Occipital lobe (tissue), 2 donors: Measurements from ENCODE around the gene SLC25A11. TPM values are rescaled to one million over a fixed set of nuclear protein-coding genes. Genes with fewer than 3 reads are reported as not detected.
A peak's percentile ranks its signal among the peaks of the same experiment; 100 is the strongest.
"Not testable (repeated sequence)": the region's sequence is repeated elsewhere in the genome, so short reads cannot be mapped to it uniquely, and the experiment has no call there.

Experiments
- DNase-seq: peaks from one replicate; lab custom pipeline; 2025; lab: John Stamatoyannopoulos, UW
- total RNA-seq: library from RNA; depleted of rRNA; stranded (reverse); fragments of >200 nt; gene quantifications from one replicate; pipeline ENCODE4 v1.2.3, GENCODE V29; 2014

The SLC25A11 gene
- total RNA-seq, 1 donor from 2014 or later, result 44.6 TPM

GRCh38 chr17:4945176-4945943, 5.5 kb upstream of the SLC25A11 start:
- DNase-seq, result peak; percentile 53

GRCh38 chr17:4944554-4945175, 4.8 kb upstream of the SLC25A11 start:
- DNase-seq, result no peak

- no peak for DNase-seq
These were observed 4.3 kb upstream of the SLC25A11 start for GRCh38 chr17:4944163-4944553.

- DNase-seq, result no peak
These were observed 3.1 kb upstream of the SLC25A11 start for GRCh38 chr17:4942760-4943508.

- no peak for DNase-seq
These were observed 1.4 kb upstream of the SLC25A11 start for GRCh38 chr17:4941319-4941610.

GRCh38 chr17:4940555-4941318, 891 bp upstream of the SLC25A11 start:
- no peak for DNase-seq

- no peak for DNase-seq
These were observed 375 bp downstream of the SLC25A11 start for GRCh38 chr17:4939546-4939795.

GRCh38 chr17:4938688-4939545, 929 bp downstream of the SLC25A11 start:
- no peak for DNase-seq

- DNase-seq, result no peak
These were observed 1.8 kb downstream of the SLC25A11 start for GRCh38 chr17:4938069-4938491.

- no peak for DNase-seq
These were observed 2.3 kb downstream of the SLC25A11 start for GRCh38 chr17:4937553-4937952.

GRCh38 chr17:4936436-4936835, 3.4 kb downstream of the SLC25A11 start:
- no peak for DNase-seq

- no peak for DNase-seq
These were observed 4.2 kb downstream of the SLC25A11 start for GRCh38 chr17:4935650-4936049.

GRCh38 chr17:4934173-4934979, 5.5 kb downstream of the SLC25A11 start:
- no peak for DNase-seq

GRCh38 chr17:4933646-4934045, 6.2 kb downstream of the SLC25A11 start:
- no peak for DNase-seq

GRCh38 chr17:4932756-4933155, 7.1 kb downstream of the SLC25A11 start:
- DNase-seq, result no peak

GRCh38 chr17:4931963-4932362, 7.9 kb downstream of the SLC25A11 start, which contains the start of gene GP1BA:
TSS of gene GP1BA (plus strand) at chr17:4932277. CDS start at chr17:4932605, 328 bp downstream.
- no peak for DNase-seq

- DNase-seq, result no peak
These were observed 11.0 kb downstream of the SLC25A11 start for GRCh38 chr17:4928881-4929280.

GRCh38 chr17:4926577-4927335, 13.1 kb downstream of the SLC25A11 start:
- not testable (repeated sequence) for DNase-seq

- DNase-seq, result no peak
These were observed 18.5 kb downstream of the SLC25A11 start for GRCh38 chr17:4921320-4921719.
